Trophoblast cell (in vitro differentiated cells and primary cell): Measurements from ENCODE around the gene LRP1-AS.

ENCODE experiments used
- DNase-seq, 2 donors: peaks; one replicate each; pipeline ENCODE4 v3.0.0-alpha.2; 2016
- H2AFZ ChIP-seq: 2 replicates; pipeline ENCODE4 v1.6.1; 2013; ENCODE audit warnings: low read length, moderate library complexity, mild to moderate bottlenecking; ENCODE audit not compliant: insufficient read depth, poor library complexity
- H2AK5ac ChIP-seq: 2 replicates; pipeline ENCODE4 v1.6.1; 2013; ENCODE audit warnings: mild to moderate bottlenecking, low read length
- H2BK120ac ChIP-seq: 2 replicates; pipeline ENCODE4 v1.6.1; 2013; ENCODE audit warnings: low read length, mild to moderate bottlenecking, moderate library complexity; ENCODE audit not compliant: insufficient read depth, poor library complexity
- H2BK12ac ChIP-seq: 2 replicates; pipeline ENCODE4 v1.6.1; 2013; ENCODE audit warnings: mild to moderate bottlenecking, low read length, moderate library complexity
- H2BK5ac ChIP-seq: 2 replicates; pipeline ENCODE4 v1.6.1; 2013; ENCODE audit warnings: low read length, low read depth, moderate library complexity, mild to moderate bottlenecking; ENCODE audit not compliant: poor library complexity
- H3K14ac ChIP-seq: 2 replicates; pipeline ENCODE4 v1.6.1; 2013; ENCODE audit warnings: mild to moderate bottlenecking, low read length
- H3K18ac ChIP-seq: 2 replicates; pipeline ENCODE4 v1.6.1; 2013; ENCODE audit warnings: mild to moderate bottlenecking, low read length
- H3K23ac ChIP-seq: 2 replicates; pipeline ENCODE4 v1.6.1; 2013; ENCODE audit warnings: low read length
- H3K27ac ChIP-seq: 2 replicates; pipeline ENCODE4 v1.5.1; 2013; ENCODE audit warnings: low read depth, mild to moderate bottlenecking, inconsistent platforms, low read length, moderate library complexity
- H3K27me3 ChIP-seq: 2 replicates; pipeline ENCODE4 v1.6.1; 2013; ENCODE audit warnings: inconsistent platforms, mild to moderate bottlenecking, low read length, moderate library complexity; ENCODE audit not compliant: insufficient read depth
- H3K36me3 ChIP-seq, 2 experiments: 1 replicate in 1 of 2; 2 replicates in 1 of 2; pipeline ENCODE4 v1.6.1; 2013; ENCODE audit warnings: low read length in 2 of 2, mild to moderate bottlenecking in 2 of 2, moderate library complexity in 1 of 2; ENCODE audit not compliant: insufficient read depth in 2 of 2, control insufficient read depth in 1 of 2
- H3K4ac ChIP-seq: 2 replicates; pipeline ENCODE4 v1.6.1; 2013; ENCODE audit warnings: low read depth, mild to moderate bottlenecking, low read length, moderate library complexity
- H3K4me1 ChIP-seq, 2 experiments: 1 replicate in 1 of 2; 2 replicates in 1 of 2; pipeline ENCODE4 v1.6.1; 2013; ENCODE audit warnings: low read length in 2 of 2, mild to moderate bottlenecking in 2 of 2, moderate library complexity in 1 of 2; ENCODE audit not compliant: insufficient read depth in 2 of 2, control insufficient read depth in 1 of 2
- H3K4me2 ChIP-seq: 2 replicates; pipeline ENCODE4 v1.6.1; 2013; ENCODE audit warnings: inconsistent platforms, mild to moderate bottlenecking, low read length, moderate library complexity
- H3K4me3 ChIP-seq: 2 replicates; pipeline ENCODE4 v1.5.1; 2013; ENCODE audit warnings: mild to moderate bottlenecking, low read depth, low read length, inconsistent platforms
- H3K79me1 ChIP-seq: one replicate; pipeline ENCODE4 v1.6.1; 2013; ENCODE audit warnings: low read length
- H3K79me2 ChIP-seq: 2 replicates; pipeline ENCODE4 v1.6.1; 2013; ENCODE audit warnings: low read length, mild to moderate bottlenecking; ENCODE audit not compliant: control insufficient read depth, insufficient read depth, poor library complexity
- H3K9ac ChIP-seq: 2 replicates; pipeline ENCODE4 v1.6.1; 2013; ENCODE audit warnings: mild to moderate bottlenecking, low read length
- H3K9me3 ChIP-seq: 2 replicates; pipeline ENCODE4 v1.6.1; 2013; ENCODE audit warnings: low read depth, mild to moderate bottlenecking, control low read depth, inconsistent platforms, low read length; ENCODE audit not compliant: insufficient read depth
- H4K12ac ChIP-seq: 2 replicates; pipeline ENCODE4 v1.6.1; 2013; ENCODE audit warnings: low read depth, mild to moderate bottlenecking, low read length, moderate library complexity
- H4K8ac ChIP-seq: 2 replicates; pipeline ENCODE4 v1.6.1; 2013; ENCODE audit warnings: low read depth, mild to moderate bottlenecking, low read length, moderate library complexity
- H4K91ac ChIP-seq: one replicate; pipeline ENCODE4 v1.6.1; 2013; ENCODE audit warnings: low read depth, mild to moderate bottlenecking, low read length, moderate library complexity
- WGBS: extraction: QIAGEN DNeasy Blood & Tissue Kit; methylation state at CpG from one replicate; pipeline ENCODE4 v1.1.7; 2013; ENCODE audit warnings: missing lambda C conversion rate; ENCODE audit not compliant: insufficient read length, insufficient coverage; ENCODE audit errors: extremely low coverage; 5-methylcytosine and 5-hydroxymethylcytosine counted together

Gene LRP1-AS

DNA sequence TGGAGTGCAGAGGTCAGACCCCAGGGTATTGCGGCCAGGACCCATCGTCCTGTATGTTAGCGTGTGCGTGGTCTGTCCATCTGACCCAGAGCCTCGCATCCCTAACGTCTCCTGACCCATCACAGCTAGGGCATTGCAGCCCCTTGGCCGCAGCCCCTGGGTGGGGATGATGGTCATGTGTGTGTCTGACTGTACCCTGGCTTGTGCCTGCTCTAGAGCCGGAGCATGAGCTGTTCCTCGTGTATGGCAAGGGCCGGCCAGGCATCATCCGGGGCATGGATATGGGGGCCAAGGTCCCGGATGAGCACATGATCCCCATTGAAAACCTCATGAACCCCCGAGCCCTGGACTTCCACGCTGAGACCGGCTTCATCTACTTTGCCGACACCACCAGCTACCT lies 10.8 kb upstream of the LRP1-AS start:
- Histone ChIP-seq H3K79me2 (no peaks in the 10 kb centered on the region), H3K9ac (no peak overlapping the region), H3K14ac (no peak overlapping the region), H3K4ac (no peak overlapping the region), H3K4me2 (no peak overlapping the region), H3K27ac (no peak overlapping the region), H2BK12ac (no peak overlapping the region), H2BK5ac (no peak overlapping the region), H3K18ac (no peak overlapping the region), H3K9me3 (peaks cover 3% of the 10 kb centered on the region), H2AFZ (no peak overlapping the region), H2AK5ac (no peak overlapping the region), H3K36me3 (peaks cover 80 to 91% of the 10 kb centered on the region in 2 experiments), H3K23ac (no peak overlapping the region), H4K91ac (no peak overlapping the region), H3K79me1 (no peaks in the 10 kb centered on the region), H4K8ac (no peak overlapping the region), H3K27me3 (no peaks in the 10 kb centered on the region), H3K4me1 (no peaks in the 10 kb centered on the region), H2BK120ac (no peak overlapping the region), H4K12ac (no peak overlapping the region), H3K4me3 (no peak overlapping the region)
- no peak for DNase-seq
- no CpG with 5 or more reads among the region's 16 CpGs for WGBS

DNA sequence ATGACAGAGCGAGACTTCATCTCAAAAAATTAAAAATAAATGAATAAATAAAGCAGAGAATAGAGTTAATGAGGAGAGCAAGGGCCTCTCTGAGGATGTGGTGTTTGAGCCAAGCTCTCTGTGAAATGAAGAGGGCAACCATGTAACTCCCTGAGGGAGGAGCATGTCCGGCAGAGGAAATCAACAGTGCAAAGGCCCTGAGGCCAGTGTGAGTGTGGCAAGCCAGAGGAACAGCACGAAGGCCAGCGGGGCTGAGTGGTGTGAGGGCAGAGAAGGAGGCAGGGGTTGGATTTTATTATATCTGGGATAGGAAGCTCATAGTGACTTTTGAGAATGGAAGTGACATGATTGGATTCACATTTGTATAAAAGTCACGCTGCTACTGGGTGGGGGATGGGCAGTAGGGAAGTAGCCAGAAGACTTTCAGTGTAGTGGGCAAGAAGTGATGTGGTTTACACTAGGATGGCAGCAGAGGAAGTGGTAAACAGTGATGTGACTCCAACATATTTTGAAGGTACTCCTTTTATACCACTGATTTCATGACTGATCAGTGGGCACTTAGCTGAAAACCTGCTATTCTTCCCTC lies 10.3 kb upstream of the LRP1-AS start:
- Histone ChIP-seq H3K79me1 (no peaks in the 10 kb centered on the region), H2BK5ac (no peak overlapping the region), H3K23ac (no peak overlapping the region), H3K4ac (no peak overlapping the region), H4K8ac (no peak overlapping the region), H3K14ac (no peak overlapping the region), H2AK5ac (no peak overlapping the region), H3K27ac (no peak overlapping the region), H3K9ac (no peak overlapping the region), H3K4me2 (no peak overlapping the region), H4K12ac (no peak overlapping the region), H3K36me3 (peaks cover 79 to 88% of the 10 kb centered on the region in 2 experiments), H3K18ac (no peak overlapping the region), H2BK120ac (no peak overlapping the region), H2AFZ (no peak overlapping the region), H3K9me3 (peaks cover 2% of the 10 kb centered on the region), H3K4me3 (no peak overlapping the region), H3K79me2 (no peaks in the 10 kb centered on the region), H2BK12ac (no peak overlapping the region), H3K4me1 (no peaks in the 10 kb centered on the region), H3K27me3 (no peaks in the 10 kb centered on the region), H4K91ac (no peak overlapping the region)
- DNase-seq: no peak
- WGBS: no CpG with 5 or more reads among the region's 5 CpGs

DNA sequence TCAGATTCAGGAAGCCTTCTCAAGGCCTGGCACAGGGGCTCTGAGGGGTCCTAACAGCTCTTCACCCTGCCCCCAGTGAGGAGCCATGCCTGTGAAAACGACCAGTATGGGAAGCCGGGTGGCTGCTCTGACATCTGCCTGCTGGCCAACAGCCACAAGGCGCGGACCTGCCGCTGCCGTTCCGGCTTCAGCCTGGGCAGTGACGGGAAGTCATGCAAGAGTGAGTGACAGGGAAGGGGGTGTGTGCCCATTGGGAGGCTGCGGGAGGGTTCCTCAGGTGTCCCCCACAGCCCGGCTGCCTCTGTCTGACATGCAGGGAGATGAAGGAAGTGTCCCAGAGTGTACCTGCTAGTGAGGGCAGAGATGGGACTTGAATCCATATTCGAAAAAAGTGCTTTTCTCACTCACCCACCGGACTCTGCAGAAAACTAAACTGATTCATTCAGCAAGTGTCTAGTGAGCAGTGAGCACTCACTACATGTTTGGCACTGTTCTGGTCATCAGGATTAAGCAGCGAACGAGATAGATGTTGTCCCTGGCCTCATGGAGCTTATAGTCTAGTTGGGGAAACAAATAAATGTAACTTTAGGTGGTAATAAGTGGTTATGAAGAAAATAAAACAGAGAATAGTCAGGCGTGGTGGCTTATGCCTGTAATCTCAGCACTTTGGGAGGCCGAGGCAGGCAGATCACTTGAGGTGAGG lies 9.4 kb upstream of the LRP1-AS start:
- no peak overlapping the region for H4K12ac ChIP-seq
- no peak overlapping the region for H3K4ac ChIP-seq
- no peak overlapping the region for H2AFZ ChIP-seq
- H3K27me3 ChIP-seq: no peaks in the 10 kb centered on the region
- no peak overlapping the region for H3K4me2 ChIP-seq
- no peak overlapping the region for H2BK120ac ChIP-seq
- no peaks in the 10 kb centered on the region for H3K79me1 ChIP-seq
- H3K14ac ChIP-seq: no peak overlapping the region
- DNase-seq: no peak
- H3K36me3 ChIP-seq: peaks cover 79 to 87% of the 10 kb centered on the region in 2 experiments
- H2BK12ac ChIP-seq: no peak overlapping the region
- H3K4me1 ChIP-seq: no peaks in the 10 kb centered on the region
- H3K9me3 ChIP-seq: peaks cover 1% of the 10 kb centered on the region
- H3K18ac ChIP-seq: no peak overlapping the region
- no CpG with 5 or more reads among the region's 16 CpGs for WGBS
- no peak overlapping the region for H4K8ac ChIP-seq
- H3K23ac ChIP-seq: no peak overlapping the region
- no peak overlapping the region for H3K27ac ChIP-seq
- no peak overlapping the region for H3K4me3 ChIP-seq
- H4K91ac ChIP-seq: no peak overlapping the region
- H3K79me2 ChIP-seq: no peaks in the 10 kb centered on the region
- no peak overlapping the region for H2AK5ac ChIP-seq
- H3K9ac ChIP-seq: no peak overlapping the region
- H2BK5ac ChIP-seq: no peak overlapping the region

DNA sequence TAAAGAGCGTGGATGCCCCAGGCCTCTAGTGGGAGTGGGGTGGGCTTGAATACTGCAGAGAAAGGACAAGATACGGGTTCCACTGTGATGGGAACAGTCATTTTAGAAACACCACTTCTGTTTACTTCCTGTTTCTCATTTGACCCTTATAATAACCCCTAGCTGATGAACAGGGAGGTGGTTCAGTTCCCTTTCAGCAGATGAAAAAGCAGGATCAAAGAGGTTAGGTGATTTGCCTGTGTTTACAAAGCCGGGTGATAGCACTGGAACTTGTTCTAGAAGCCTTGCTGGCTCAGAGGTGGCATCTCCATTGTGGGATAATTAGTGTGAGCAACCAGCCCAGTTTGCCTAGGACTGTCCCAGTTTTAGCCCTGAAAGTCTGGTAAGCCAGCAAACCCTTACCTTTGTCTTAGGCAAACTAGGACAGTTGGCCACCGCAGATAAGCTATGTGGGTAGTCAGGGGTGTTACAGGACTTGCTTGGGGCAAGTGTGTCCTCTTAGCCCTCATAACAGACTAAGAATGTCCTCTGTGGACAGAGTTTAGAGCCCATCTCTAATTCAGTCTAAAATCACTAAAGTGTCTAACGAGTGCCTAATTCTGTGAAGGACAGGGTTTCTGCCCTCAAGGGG lies 7.5 kb upstream of the LRP1-AS start:
- Histone ChIP-seq H4K12ac (no peak overlapping the region), H4K91ac (no peak overlapping the region), H3K4me2 (no peak overlapping the region), H3K4me3 (no peak overlapping the region), H2BK120ac (no peak overlapping the region), H4K8ac (no peak overlapping the region), H3K27ac (no peak overlapping the region), H3K79me2 (no peaks in the 10 kb centered on the region), H2AFZ (no peak overlapping the region), H3K18ac (no peak overlapping the region), H3K23ac (no peak overlapping the region), H3K4me1 (no peaks in the 10 kb centered on the region), H2BK12ac (no peak overlapping the region), H3K4ac (no peak overlapping the region), H2BK5ac (no peak overlapping the region), H3K79me1 (no peaks in the 10 kb centered on the region), H2AK5ac (no peak overlapping the region), H3K36me3 (peaks cover 73 to 82% of the 10 kb centered on the region in 2 experiments), H3K9me3 (peaks cover 1% of the 10 kb centered on the region), H3K27me3 (no peaks in the 10 kb centered on the region), H3K14ac (no peak overlapping the region), H3K9ac (no peak overlapping the region)
- no peak for DNase-seq
- WGBS: no CpG with 5 or more reads among the region's 5 CpGs
